K562 (cell line): ENCODE results near the gene GPSM3. TPM values are rescaled to one million over a fixed set of nuclear protein-coding genes. Genes with fewer than 3 reads are reported as not detected.

Experiments
- ATAC-seq: fragments of 200-7000 bp; cut with Tn5 transposase; 3 replicates; pipeline ENCODE4 v1.9.1; 2020; ENCODE audit warnings: moderate library complexity
- BruUV-seq: library from RNA; stranded (reverse); fragments of 400-500 nt; replicated peaks from 2 replicates; lab custom pipeline; 2021; lab: Mats Ljungman, UMichigan
- CTCF ChIA-PET: fragments of 300-600 bp; formaldehyde crosslinking; extraction: SDS; loops from one replicate; lab custom pipeline; 2021; ENCODE audit warnings: low intra/inter-chr PET ratio; lab: Yijun Ruan, JAX
- POLR2A ChIA-PET: fragments of 300-600, 350-650 bp; sonication (Branson Sonifier 250); formaldehyde crosslinking; extraction: SDS; loops from one replicate; lab custom pipeline; 2021; ENCODE audit warnings: antibody characterized with exemption, inconsistent platforms; lab: Yijun Ruan, JAX
- DNase-seq, 4 experiments: peaks; one replicate each; pipeline versions ENCODE4 v3.0.0 to v3.0.0-alpha.2; 2011 to 2018; ENCODE audit warnings: low spot score in 3 of 4, mixed read lengths in 3 of 4; ENCODE audit errors: extremely low read depth in 1 of 4
- FAIRE-seq: peaks from 2 replicates; lab custom pipeline; 2011; peaks lifted over from hg19 to GRCh38; lab: Jason Lieb, UNC
- H2AFZ ChIP-seq: 2 replicates; pipeline ENCODE4 v1.6.0; 2011; ENCODE audit warnings: low read depth, low read length, control low read depth, inconsistent platforms
- H3K27ac ChIP-seq: fragments of 200-600 bp; 3 replicates; pipeline ENCODE4 v1.8.0; 2011; ENCODE audit warnings: low read depth, mild to moderate bottlenecking, control low read depth, inconsistent platforms, low read length, moderate library complexity, mixed read lengths; ENCODE audit errors: extremely low read depth
- H3K27me3 ChIP-seq, 2 experiments: fragments of 300-600 bp in 1 of 2; 2 replicates in 1 of 2; 3 replicates in 1 of 2; pipeline versions ENCODE4 v1.6.0 to v1.8.0; 2011; ENCODE audit warnings: inconsistent platforms in 2 of 2, low read length in 2 of 2, mild to moderate bottlenecking in 1 of 2, mixed read lengths in 1 of 2, moderate library complexity in 1 of 2; ENCODE audit not compliant: control insufficient read depth in 2 of 2, insufficient read depth in 2 of 2
- H3K36me3 ChIP-seq: fragments of 300-600 bp; 3 replicates; pipeline ENCODE4 v1.8.0; 2011; ENCODE audit warnings: mild to moderate bottlenecking, low read length, inconsistent platforms; ENCODE audit not compliant: control insufficient read depth, insufficient read depth
- H3K4me1 ChIP-seq, 2 experiments: fragments of 200-600 bp in 1 of 2; replicated peaks in 1 of 2; 2 replicates in 1 of 2; 3 replicates in 1 of 2; pipeline versions ENCODE4 v1.5.1 to v1.8.0; 2011; ENCODE audit warnings: inconsistent platforms in 2 of 2, low read length in 2 of 2, mild to moderate bottlenecking in 1 of 2, mixed read lengths in 1 of 2, moderate library complexity in 1 of 2; ENCODE audit not compliant: control insufficient read depth in 2 of 2, insufficient read depth in 2 of 2
- H3K4me2 ChIP-seq: 2 replicates; pipeline ENCODE4 v1.6.1; 2011; ENCODE audit warnings: low read length, control low read depth, inconsistent platforms, mixed read lengths; ENCODE audit not compliant: insufficient read depth
- H3K4me3 ChIP-seq: fragments of 200-600 bp; sonication (generic), shearing (Covaris generic); 2 replicates; pipeline ENCODE4 v1.5.1; 2016; ENCODE audit warnings: control low read depth, inconsistent platforms
- H3K79me2 ChIP-seq: fragments of 200-600 bp; 3 replicates; pipeline ENCODE4 v1.8.0; 2011; ENCODE audit warnings: low read length, inconsistent platforms; ENCODE audit not compliant: control insufficient read depth, insufficient read depth
- H3K9ac ChIP-seq, 2 experiments: 2 replicates each; pipeline versions ENCODE4 v1.6.0 to v1.6.1; 2011; ENCODE audit warnings: low read depth in 2 of 2, low read length in 2 of 2, control low read depth in 1 of 2, inconsistent platforms in 1 of 2, mild to moderate bottlenecking in 1 of 2, mixed read lengths in 1 of 2; ENCODE audit not compliant: insufficient read depth in 1 of 2
- H3K9me1 ChIP-seq: one replicate; pipeline ENCODE4 v1.6.0; 2011; ENCODE audit warnings: inconsistent platforms, mild to moderate bottlenecking, low read length, moderate library complexity; ENCODE audit not compliant: control insufficient read depth, insufficient read depth
- H3K9me3 ChIP-seq: replicated peaks from 2 replicates; pipeline ENCODE4 v1.5.1; 2011; ENCODE audit warnings: low read depth, low read length, inconsistent platforms; ENCODE audit not compliant: control insufficient read depth, insufficient read depth
- H4K20me1 ChIP-seq: replicated peaks from 2 replicates; pipeline ENCODE4 v1.6.1; 2011; ENCODE audit warnings: low read length, inconsistent platforms, mixed read lengths; ENCODE audit not compliant: control insufficient read depth, insufficient read depth
- ARID3B ChIP-seq: fragments of 250-450 bp; sonication (Bioruptor Pico); IDR thresholded peaks from 2 replicates; pipeline ENCODE4 v1.4.0; 2020; ENCODE audit warnings: borderline replicate concordance
- ATF1 ChIP-seq, 2 experiments: fragments of 450-650 bp in 1 of 2; IDR thresholded peaks; 2 replicates each; pipeline ENCODE4 v1.6.1; 2016; ENCODE audit warnings: missing compliant biosample characterization in 1 of 2, missing genetic modification characterization in 1 of 2
- BRF1 ChIP-seq: IDR thresholded peaks from 3 replicates; pipeline ENCODE4 v1.6.1; 2011; ENCODE audit warnings: borderline replicate concordance, mild to moderate bottlenecking; ENCODE audit not compliant: insufficient read length; ENCODE audit errors: extremely low read depth
- E2F1 ChIP-seq: sonication (generic); formaldehyde crosslinking; IDR thresholded peaks from 2 replicates; pipeline ENCODE4 v1.8.1; 2023; ENCODE audit warnings: mild to moderate bottlenecking, missing genetic modification reagents, moderate library complexity
- GABPB1 ChIP-seq: sonication (generic); formaldehyde crosslinking; IDR thresholded peaks from 2 replicates; pipeline ENCODE4 v1.8.0; 2022; ENCODE audit warnings: mild to moderate bottlenecking, missing genetic modification reagents
- NR1H2 ChIP-seq: sonication (generic); formaldehyde crosslinking; IDR thresholded peaks from 2 replicates; pipeline ENCODE4 v1.4.0; 2020; ENCODE audit warnings: mild to moderate bottlenecking, missing genetic modification reagents
- RBFOX2 ChIP-seq: fragments of 200-400 bp; formaldehyde crosslinking; IDR thresholded peaks from 2 replicates; pipeline ENCODE4 v1.6.1; 2017; ENCODE audit warnings: low read depth, mild to moderate bottlenecking, low read length, moderate library complexity
- RCOR1 ChIP-seq, 2 experiments: IDR thresholded peaks; 2 replicates each; pipeline ENCODE4 v1.6.1; 2012; ENCODE audit warnings: low read depth in 2 of 2, low read length in 2 of 2, borderline replicate concordance in 1 of 2, improper control_type of control experiment in 1 of 2
- TCF15 ChIP-seq: fragments of 250-450 bp; sonication (Bioruptor Pico); IDR thresholded peaks from 2 replicates; pipeline ENCODE4 v1.8.0; 2022; ENCODE audit warnings: moderate library complexity, mild to moderate bottlenecking, inconsistent platforms
- UBTF ChIP-seq, 2 experiments: IDR thresholded peaks; 2 replicates each; pipeline ENCODE4 v1.6.1; 2012; ENCODE audit warnings: improper control_type of control experiment in 2 of 2, low read depth in 2 of 2, low read length in 2 of 2, borderline replicate concordance in 1 of 2
- XRCC5 ChIP-seq: fragments of 200-400 bp; formaldehyde crosslinking; IDR thresholded peaks from 2 replicates; pipeline ENCODE4 v1.6.1; 2017; ENCODE audit warnings: low read depth, mild to moderate bottlenecking, low read length
- ZBTB26 ChIP-seq: fragments of 450-650 bp; formaldehyde crosslinking; IDR thresholded peaks from 2 replicates; pipeline ENCODE4 v1.4.0; 2022; ENCODE audit warnings: missing genetic modification characterization
- WGBS: fragments of 100-300 bp; shearing (Covaris generic); methylation state at CpG from one replicate; pipeline ENCODE4 v1.1.6; 2016; ENCODE audit warnings: low coverage, mixed read lengths; ENCODE audit not compliant: insufficient coverage; ENCODE audit errors: missing lambda C conversion rate; 5-methylcytosine and 5-hydroxymethylcytosine counted together
- in situ Hi-C: fragments of 300-500 bp; cut with MboI; formaldehyde crosslinking; loops from 4 replicates; pipeline ENCODE4 v1.15.0; 2018; ENCODE audit warnings: inconsistent platforms, mixed read lengths
- intact Hi-C: fragments of 100-400 bp; cut with micrococcal nuclease; formaldehyde crosslinking; loops from 2 replicates; pipeline ENCODE4 v1.14.2; 2022
- polyA plus RNA-seq, 8 experiments: library from polyadenylated mRNA; depleted of rRNA in 4 of 8; stranded (reverse) in 5 of 8; unstranded in 3 of 8; fragments of >200 nt; fragmentation: Nextera tagmentation in 2 of 8; fragmentation: Illumina TruSeq in 1 of 8; extraction: Ambion mirVana in 2 of 8; extraction: Trizol in 1 of 8; gene quantifications; 2 replicates each; pipeline versions ENCODE4 v1.2.1 to v1.2.3, GENCODE V29; 2011 to 2014; ENCODE audit warnings: inconsistent platforms in 1 of 8, missing spikeins in 1 of 8
- total RNA-seq, 7 experiments: library from RNA; depleted of rRNA in 6 of 7; stranded (reverse); fragments of >200 nt in 6 of 7; fragmentation: Illumina TruSeq in 2 of 7; extraction: Trizol in 2 of 7; gene quantifications; 2 replicates each; pipeline versions ENCODE4 v1.2.1 to v1.2.3, GENCODE V29; 2011 to 2021; ENCODE audit warnings: low replicate concordance in 1 of 7

Gene GPSM3
- total and polyA plus RNA-seq, 9 of the 15 experiments (the other 6 are each of a cell fraction or from before 2014, with no cell fraction given) = 5.3 to 42.6 (median 24.4) TPM

- Histone ChIP-seq H3K79me2 (peaks cover 76% of the 10 kb centered on the region), H3K9me3 (no peaks in the 10 kb centered on the region), H2AFZ (peak overlapping the region; percentile 92), H3K27ac (peak overlapping the region; percentile 94), H3K36me3 (peaks cover 41% of the 10 kb centered on the region; the same call in 2 of the 3 replicates), H3K9me1 (peaks cover 7% of the 10 kb centered on the region), H3K27me3 (no peaks in the 10 kb centered on the region), H3K4me2 (peak overlapping the region; percentile 100), H4K20me1 (no peaks in the 10 kb centered on the region), H3K4me3 (peak overlapping the region; percentile 88), H3K9ac (peak overlapping the region; percentile 83 to 86; a peak in 3 of 4 replicates), H3K4me1 (peaks cover 34 to 61% of the 10 kb centered on the region in 2 experiments)
- ChIA-PET POLR2A (interaction anchor here (0.5 to 4.5 kb wide), 20 partner anchors 9 to 371 kb away, joined by 3 to 30 read pairs (median 4); partner anchors contain the start of genes ATF6B, EGFL8, LSM2 and PBX2), CTCF (no interaction called here)
- peak; percentile 52 to 75 (median 54) for DNase-seq
- under 1% methylated on average over 20 of the region's 20 CpGs for WGBS
- peak; percentile 11 for FAIRE-seq
- ATAC-seq = peak; percentile 6; the same call in 1 of the 3 replicates
- BruUV-seq = TSS peak; percentile 26
- in situ Hi-C loops (no loop called here), intact Hi-C loops (loop anchor here (2.0 to 10.0 kb wide), 3 partner anchors 46 to 512 kb away; partner anchors contain the start of genes C6orf47, CSNK2B, FKBPL and GPANK1)
- TF ChIP-seq BRF1 = no peak
- peak; percentile 31; the same call in 1 of the 2 replicates for TF ChIP-seq XRCC5
- TF ChIP-seq ARID3B (CRISPR knock-in tag) = 0 out of 2 replicates have a peak, but pooled peaks have one; percentile 72
- TF ChIP-seq RCOR1 (IDR thresholded peaks at IDR 0.05; ENCODE audit: borderline replicate concordance in 1 of 2, low read depth in 2 of 2, low read length in 2 of 2) = peak in 1 of 2 experiments; percentile 30; a peak in 1 of 4 replicates
- TF ChIP-seq NR1H2 (CRISPR knock-in tag) = peak; percentile 94; the same call in 1 of the 2 replicates
- TF ChIP-seq TCF15 (CRISPR knock-in tag) = 0 out of 2 replicates have a peak, but pooled peaks have one; percentile 29
- peak; percentile 71; the same call in 1 of the 2 replicates for TF ChIP-seq GABPB1 (CRISPR knock-in tag)
- 0 out of 2 replicates have a peak, but pooled peaks have one; percentile 60 for TF ChIP-seq E2F1 (CRISPR knock-in tag)
- no peak for TF ChIP-seq ATF1 (CRISPR knock-in tag; IDR thresholded peaks at IDR 0.05)
- TF ChIP-seq ATF1 (tag; IDR thresholded peaks at IDR 0.05) = 0 out of 2 replicates have a peak, but pooled peaks have one; percentile 77
- 0 out of 4 replicates have a peak, but pooled peaks of 1 of the 2 experiments have one; percentile 13 for TF ChIP-seq UBTF (IDR thresholded peaks at IDR 0.05; ENCODE audit: borderline replicate concordance in 1 of 2, low read depth in 2 of 2, low read length in 2 of 2)
- TF ChIP-seq ZBTB26 (CRISPR knock-in tag) = 0 out of 2 replicates have a peak, but pooled peaks have one; percentile 77
- no peak; the same call in 1 of the 2 replicates for TF ChIP-seq RBFOX2
These were observed 15.2 kb downstream of the GPSM3 start for GRCh38 chr6:32177183-32177787.
